Measurements from ENCODE around the gene DACH2.

Gene DACH2

GRCh38 chrX:86295293-86295692, 147.0 kb downstream of the DACH2 start:
- H3K4me1 ChIP-seq (ENCODE audit: insufficient read depth, low read length): no peaks in the 10 kb centered on the region
- H3K27ac ChIP-seq (ENCODE audit: low read depth, low read length): no peak overlapping the region
- no peaks in the 10 kb centered on the region for H3K9me3 ChIP-seq (ENCODE audit: low read length)

GRCh38 chrX:86322913-86323312, 174.7 kb downstream of the DACH2 start:
- Histone ChIP-seq H3K4me1 (ENCODE audit: insufficient read depth, low read length) (no peaks in the 10 kb centered on the region), H3K9ac (ENCODE audit: low read length) (no peak overlapping the region), H3K9me3 (ENCODE audit: low read length) (no peaks in the 10 kb centered on the region), H3K27ac (ENCODE audit: low read depth, low read length) (no peak overlapping the region), H3K36me3 (ENCODE audit: insufficient read depth, low read length) (no peaks in the 10 kb centered on the region), H3K4me3 (ENCODE audit: low read depth in 1 of 2, low read length in 2 of 2) (no peak overlapping the region), H3K27me3 (ENCODE audit: control insufficient read depth in 1 of 2, insufficient read depth in 2 of 2, low read length in 2 of 2) (no peaks in the 10 kb centered on the region)

More at GRCh38 chrX:86295293-86295692, 147.0 kb downstream of the DACH2 start:
- Histone ChIP-seq H3K36me3 (ENCODE audit: insufficient read depth, low read length) (no peaks in the 10 kb centered on the region), H3K4me3 (ENCODE audit: low read depth in 1 of 2, low read length in 2 of 2) (no peak overlapping the region), H3K27me3 (ENCODE audit: control insufficient read depth in 1 of 2, insufficient read depth in 2 of 2, low read length in 2 of 2) (no peaks in the 10 kb centered on the region), H3K9ac (ENCODE audit: low read length) (no peak overlapping the region)

GRCh38 chrX:86329174-86329573, 180.9 kb downstream of the DACH2 start:
- no peaks in the 10 kb centered on the region for H3K27me3 ChIP-seq (ENCODE audit: control insufficient read depth in 1 of 2, insufficient read depth in 2 of 2, low read length in 2 of 2)
- H3K4me1 ChIP-seq (ENCODE audit: insufficient read depth, low read length): no peaks in the 10 kb centered on the region
- no peak overlapping the region for H3K4me3 ChIP-seq (ENCODE audit: low read depth in 1 of 2, low read length in 2 of 2)
- no peak overlapping the region for H3K9ac ChIP-seq (ENCODE audit: low read length)
- H3K9me3 ChIP-seq (ENCODE audit: low read length): no peaks in the 10 kb centered on the region
- H3K27ac ChIP-seq (ENCODE audit: low read depth, low read length): no peak overlapping the region
- no peaks in the 10 kb centered on the region for H3K36me3 ChIP-seq (ENCODE audit: insufficient read depth, low read length)

- H3K27me3 ChIP-seq (ENCODE audit: control insufficient read depth in 1 of 2, insufficient read depth in 2 of 2, low read length in 2 of 2): no peaks in the 10 kb centered on the region
Observed at GRCh38 chrX:86348669-86349068, 200.4 kb downstream of the DACH2 start.

GRCh38 chrX:86349115-86349514, 200.9 kb downstream of the DACH2 start:
- Histone ChIP-seq H3K27me3 (ENCODE audit: control insufficient read depth in 1 of 2, insufficient read depth in 2 of 2, low read length in 2 of 2) (no peaks in the 10 kb centered on the region), H3K36me3 (ENCODE audit: insufficient read depth, low read length) (no peaks in the 10 kb centered on the region), H3K9ac (ENCODE audit: low read length) (no peak overlapping the region), H3K27ac (ENCODE audit: low read depth, low read length) (no peak overlapping the region), H3K4me3 (ENCODE audit: low read depth in 1 of 2, low read length in 2 of 2) (no peak overlapping the region), H3K9me3 (ENCODE audit: low read length) (no peaks in the 10 kb centered on the region), H3K4me1 (ENCODE audit: insufficient read depth, low read length) (no peaks in the 10 kb centered on the region)

More at GRCh38 chrX:86348669-86349068, 200.4 kb downstream of the DACH2 start:
- no peak overlapping the region for H3K9ac ChIP-seq (ENCODE audit: low read length)
- H3K4me3 ChIP-seq (ENCODE audit: low read depth in 1 of 2, low read length in 2 of 2): no peak overlapping the region
- H3K9me3 ChIP-seq (ENCODE audit: low read length): no peaks in the 10 kb centered on the region
- no peaks in the 10 kb centered on the region for H3K36me3 ChIP-seq (ENCODE audit: insufficient read depth, low read length)
- no peak overlapping the region for H3K27ac ChIP-seq (ENCODE audit: low read depth, low read length)
- H3K4me1 ChIP-seq (ENCODE audit: insufficient read depth, low read length): no peaks in the 10 kb centered on the region

GRCh38 chrX:86369847-86370630, 221.8 kb downstream of the DACH2 start:
- Histone ChIP-seq H3K4me3 (ENCODE audit: low read depth in 1 of 2, low read length in 2 of 2) (no peak overlapping the region), H3K9me3 (ENCODE audit: low read length) (no peaks in the 10 kb centered on the region), H3K36me3 (ENCODE audit: insufficient read depth, low read length) (no peaks in the 10 kb centered on the region), H3K27ac (ENCODE audit: low read depth, low read length) (no peak overlapping the region), H3K9ac (ENCODE audit: low read length) (no peak overlapping the region), H3K4me1 (ENCODE audit: insufficient read depth, low read length) (no peaks in the 10 kb centered on the region), H3K27me3 (ENCODE audit: control insufficient read depth in 1 of 2, insufficient read depth in 2 of 2, low read length in 2 of 2) (no peaks in the 10 kb centered on the region)

- no peaks in the 10 kb centered on the region for H3K27me3 ChIP-seq (ENCODE audit: control insufficient read depth in 1 of 2, insufficient read depth in 2 of 2, low read length in 2 of 2)
- no peak overlapping the region for H3K27ac ChIP-seq (ENCODE audit: low read depth, low read length)
- H3K36me3 ChIP-seq (ENCODE audit: insufficient read depth, low read length): no peaks in the 10 kb centered on the region
- no peaks in the 10 kb centered on the region for H3K4me1 ChIP-seq (ENCODE audit: insufficient read depth, low read length)
- H3K9me3 ChIP-seq (ENCODE audit: low read length): no peaks in the 10 kb centered on the region
- H3K9ac ChIP-seq (ENCODE audit: low read length): no peak overlapping the region
- H3K4me3 ChIP-seq (ENCODE audit: low read depth in 1 of 2, low read length in 2 of 2): no peak overlapping the region
Observed at GRCh38 chrX:86370927-86371326, 222.7 kb downstream of the DACH2 start.

- Histone ChIP-seq H3K4me3 (ENCODE audit: low read depth in 1 of 2, low read length in 2 of 2) (no peak overlapping the region), H3K4me1 (ENCODE audit: insufficient read depth, low read length) (no peaks in the 10 kb centered on the region)
Observed at GRCh38 chrX:86379209-86379608, 231.0 kb downstream of the DACH2 start.

GRCh38 chrX:86383681-86384540, 235.7 kb downstream of the DACH2 start:
- Histone ChIP-seq H3K36me3 (ENCODE audit: insufficient read depth, low read length) (no peaks in the 10 kb centered on the region), H3K4me1 (ENCODE audit: insufficient read depth, low read length) (no peaks in the 10 kb centered on the region), H3K9ac (ENCODE audit: low read length) (no peak overlapping the region), H3K9me3 (ENCODE audit: low read length) (no peaks in the 10 kb centered on the region), H3K27me3 (ENCODE audit: control insufficient read depth in 1 of 2, insufficient read depth in 2 of 2, low read length in 2 of 2) (no peaks in the 10 kb centered on the region), H3K4me3 (ENCODE audit: low read depth in 1 of 2, low read length in 2 of 2) (no peak overlapping the region), H3K27ac (ENCODE audit: low read depth, low read length) (no peak overlapping the region)

More at GRCh38 chrX:86379209-86379608, 231.0 kb downstream of the DACH2 start:
- Histone ChIP-seq H3K9ac (ENCODE audit: low read length) (no peak overlapping the region), H3K36me3 (ENCODE audit: insufficient read depth, low read length) (no peaks in the 10 kb centered on the region), H3K9me3 (ENCODE audit: low read length) (no peaks in the 10 kb centered on the region), H3K27ac (ENCODE audit: low read depth, low read length) (no peak overlapping the region), H3K27me3 (ENCODE audit: control insufficient read depth in 1 of 2, insufficient read depth in 2 of 2, low read length in 2 of 2) (no peaks in the 10 kb centered on the region)

- Histone ChIP-seq H3K36me3 (ENCODE audit: insufficient read depth, low read length) (no peaks in the 10 kb centered on the region), H3K9ac (ENCODE audit: low read length) (no peak overlapping the region), H3K4me3 (ENCODE audit: low read depth in 1 of 2, low read length in 2 of 2) (no peak overlapping the region), H3K27ac (ENCODE audit: low read depth, low read length) (no peak overlapping the region), H3K27me3 (ENCODE audit: control insufficient read depth in 1 of 2, insufficient read depth in 2 of 2, low read length in 2 of 2) (no peaks in the 10 kb centered on the region), H3K9me3 (ENCODE audit: low read length) (no peaks in the 10 kb centered on the region), H3K4me1 (ENCODE audit: insufficient read depth, low read length) (no peaks in the 10 kb centered on the region)
Observed at GRCh38 chrX:86407371-86407770, 259.1 kb downstream of the DACH2 start.

GRCh38 chrX:86421771-86422170, 273.5 kb downstream of the DACH2 start:
- H3K36me3 ChIP-seq (ENCODE audit: insufficient read depth, low read length): no peaks in the 10 kb centered on the region
- no peak overlapping the region for H3K27ac ChIP-seq (ENCODE audit: low read depth, low read length)
- no peaks in the 10 kb centered on the region for H3K27me3 ChIP-seq (ENCODE audit: control insufficient read depth in 1 of 2, insufficient read depth in 2 of 2, low read length in 2 of 2)
- no peak overlapping the region for H3K4me3 ChIP-seq (ENCODE audit: low read depth in 1 of 2, low read length in 2 of 2)
- H3K4me1 ChIP-seq (ENCODE audit: insufficient read depth, low read length): no peaks in the 10 kb centered on the region
- H3K9ac ChIP-seq (ENCODE audit: low read length): no peak overlapping the region
- H3K9me3 ChIP-seq (ENCODE audit: low read length): no peaks in the 10 kb centered on the region

All from muscle layer of colon (tissue), 2 donors.